OCI-M1 (cell line): ENCODE measurements around the gene DENND4A.
"Not testable (repeated sequence)": the region's sequence is repeated elsewhere in the genome, so short reads cannot be mapped to it uniquely, and the experiment has no call there.

Experiments used
- DNase-seq: peaks from one replicate; lab custom pipeline; 2025; lab: John Stamatoyannopoulos, UW

DENND4A gene

DNA sequence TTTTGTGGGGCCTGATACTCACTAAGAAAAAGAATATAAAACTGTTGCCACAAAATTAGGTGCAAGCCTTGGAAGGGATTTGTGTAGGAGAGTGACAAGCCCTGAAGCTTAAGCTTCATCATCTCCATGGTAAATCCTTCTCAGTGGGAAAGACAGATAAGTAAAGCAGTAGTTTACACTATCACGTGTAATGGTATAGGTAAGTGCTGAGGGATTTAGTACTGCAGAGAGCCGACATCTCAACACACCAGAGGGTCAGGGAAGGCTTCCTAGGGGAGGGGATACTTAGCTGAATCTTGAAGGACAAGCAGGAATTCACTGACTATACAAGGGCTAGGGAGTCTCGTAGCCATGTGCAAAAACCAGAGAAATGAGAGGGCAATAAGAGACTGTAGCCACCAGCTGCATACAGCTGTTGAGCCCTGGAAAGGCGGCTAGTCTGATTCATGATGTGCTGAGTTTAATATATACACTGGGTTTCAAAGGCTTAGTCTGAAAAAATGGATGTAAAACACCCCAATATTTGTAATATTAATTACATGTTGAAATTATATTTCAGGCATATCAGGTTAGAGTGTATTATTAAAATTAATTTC, 159.2 kb downstream of the DENND4A start:
- DNase-seq = no peak

DNA sequence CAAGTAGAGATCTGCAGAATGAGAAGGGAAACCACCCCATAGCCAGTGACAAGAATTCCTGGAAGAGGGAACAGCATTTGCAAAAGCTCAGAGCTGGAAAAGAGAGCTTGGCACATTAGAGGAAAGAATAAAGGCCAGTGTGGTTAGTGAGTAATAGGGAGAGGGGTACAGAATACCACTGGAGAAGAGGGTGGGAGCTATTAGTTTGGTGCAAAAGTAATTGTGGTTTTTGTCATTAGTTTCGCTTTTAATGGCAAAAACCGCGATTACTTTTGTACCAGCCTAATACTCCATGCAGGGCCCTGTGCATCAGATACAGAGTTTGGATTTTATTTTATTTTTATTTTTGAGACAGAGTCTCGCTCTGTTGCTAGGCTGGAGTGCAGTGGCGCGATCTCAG, 160.6 kb downstream of the DENND4A start:
- no peak for DNase-seq

GRCh38 chr15:65630760-65631159, 161.3 kb downstream of the DENND4A start:
- DNase-seq = no peak

DNA sequence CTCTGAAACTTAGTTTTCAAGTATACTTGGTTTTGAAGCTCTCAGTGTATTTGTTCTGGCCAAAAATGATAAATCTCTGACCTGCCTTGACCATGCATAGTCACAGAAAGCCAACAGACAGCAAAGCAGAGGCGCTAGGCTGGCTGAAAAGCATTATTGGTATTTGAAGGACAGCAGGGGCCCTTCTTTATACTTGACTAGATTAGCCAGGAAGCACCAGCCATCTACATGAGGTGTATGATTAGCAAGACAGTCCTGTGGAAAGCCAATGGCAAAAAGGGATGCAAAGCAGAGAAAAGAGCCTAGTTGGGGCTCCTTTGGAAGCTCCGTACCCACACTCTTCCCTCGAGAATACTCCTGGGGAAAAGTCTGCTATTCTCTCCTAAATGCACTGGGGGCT, 162.5 kb downstream of the DENND4A start:
- no peak for DNase-seq

- no peak for DNase-seq
These were observed 165.2 kb downstream of the DENND4A start for GRCh38 chr15:65626856-65627255.

- no peak for DNase-seq
These were observed 169.0 kb downstream of the DENND4A start for GRCh38 chr15:65623103-65623502.

DNA sequence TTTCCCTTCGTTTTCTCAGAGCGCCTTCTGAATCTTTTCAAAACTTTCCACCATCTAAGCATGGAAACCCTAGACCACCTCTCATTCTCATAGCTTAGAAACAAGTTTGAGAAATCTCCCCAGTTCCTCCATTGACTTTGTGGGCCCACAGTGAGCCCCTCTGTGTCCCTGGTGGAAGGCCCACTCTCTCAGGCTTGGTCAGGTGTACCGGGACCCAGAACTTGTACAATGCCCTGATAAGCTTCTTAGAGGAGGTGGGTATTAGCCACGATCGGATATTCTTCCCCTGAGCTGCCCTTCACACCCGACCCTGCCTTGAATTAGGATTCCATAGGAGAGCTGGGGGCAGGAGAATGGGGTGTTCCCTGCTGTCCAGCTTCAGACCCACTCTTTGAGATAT, 170.5 kb downstream of the DENND4A start, which contains the start of gene SLC24A1:
Gene SLC24A1 (plus strand): TSS at position 301 of the 400 bp plus-strand sequence. CDS start 2,143 bp downstream, outside the sequence.
- DNase-seq = no peak

- no peak for DNase-seq
These were observed 171.3 kb downstream of the DENND4A start for GRCh38 chr15:65620833-65621232.

DNA sequence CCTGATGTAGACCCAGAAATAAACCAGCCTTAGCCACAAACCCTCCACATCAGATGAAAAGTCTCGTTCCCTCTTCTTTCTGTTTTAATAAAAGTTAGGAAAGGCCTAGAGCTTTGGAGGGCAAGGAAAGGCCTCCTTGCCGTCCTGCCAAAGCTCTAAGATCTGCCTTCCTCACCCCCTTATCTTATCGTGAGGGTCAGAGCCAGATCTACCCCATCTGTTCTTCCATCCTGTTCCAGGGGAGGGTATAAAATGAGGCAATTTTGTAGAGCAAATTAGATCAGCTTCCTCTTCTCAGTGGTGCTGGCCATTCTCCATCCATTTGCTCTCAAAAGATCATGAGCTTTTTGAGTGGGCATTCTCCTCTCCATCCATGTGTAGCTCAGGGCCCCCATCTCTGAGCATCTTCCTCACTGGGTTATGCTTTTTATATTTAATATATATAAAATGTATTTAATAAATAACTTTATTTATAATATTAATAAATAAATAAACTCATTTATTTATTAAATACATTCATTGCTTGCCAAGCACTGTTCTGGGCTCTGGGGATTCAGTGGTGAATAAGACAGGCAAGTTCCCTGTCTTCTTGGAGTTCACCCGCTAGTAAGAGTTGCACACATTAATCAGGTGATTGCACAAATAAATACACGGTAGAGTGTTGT, 172.3 kb downstream of the DENND4A start:
- DNase-seq = peak; percentile 77

GRCh38 chr15:65618560-65619109, 173.5 kb downstream of the DENND4A start:
- no peak for DNase-seq

DNA sequence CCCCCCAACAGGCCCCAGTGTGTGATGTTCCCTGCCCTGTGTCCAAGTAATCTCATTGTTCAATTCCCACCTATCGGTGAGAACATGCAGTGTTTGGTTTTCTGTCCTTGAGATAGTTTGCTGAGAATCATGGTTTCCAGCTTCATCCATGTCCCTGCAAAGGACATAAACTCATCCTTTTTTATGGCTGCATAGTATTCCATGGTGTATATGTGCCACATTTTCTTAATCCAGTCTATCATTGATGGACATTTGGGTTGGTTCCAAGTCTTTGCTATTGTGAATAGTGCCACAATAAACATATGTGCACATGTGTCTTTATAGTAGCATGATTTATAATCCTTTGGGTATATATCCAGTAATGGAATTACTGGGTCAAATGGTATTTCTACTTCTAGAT, 176.2 kb downstream of the DENND4A start:
- not testable (repeated sequence) for DNase-seq

DNA sequence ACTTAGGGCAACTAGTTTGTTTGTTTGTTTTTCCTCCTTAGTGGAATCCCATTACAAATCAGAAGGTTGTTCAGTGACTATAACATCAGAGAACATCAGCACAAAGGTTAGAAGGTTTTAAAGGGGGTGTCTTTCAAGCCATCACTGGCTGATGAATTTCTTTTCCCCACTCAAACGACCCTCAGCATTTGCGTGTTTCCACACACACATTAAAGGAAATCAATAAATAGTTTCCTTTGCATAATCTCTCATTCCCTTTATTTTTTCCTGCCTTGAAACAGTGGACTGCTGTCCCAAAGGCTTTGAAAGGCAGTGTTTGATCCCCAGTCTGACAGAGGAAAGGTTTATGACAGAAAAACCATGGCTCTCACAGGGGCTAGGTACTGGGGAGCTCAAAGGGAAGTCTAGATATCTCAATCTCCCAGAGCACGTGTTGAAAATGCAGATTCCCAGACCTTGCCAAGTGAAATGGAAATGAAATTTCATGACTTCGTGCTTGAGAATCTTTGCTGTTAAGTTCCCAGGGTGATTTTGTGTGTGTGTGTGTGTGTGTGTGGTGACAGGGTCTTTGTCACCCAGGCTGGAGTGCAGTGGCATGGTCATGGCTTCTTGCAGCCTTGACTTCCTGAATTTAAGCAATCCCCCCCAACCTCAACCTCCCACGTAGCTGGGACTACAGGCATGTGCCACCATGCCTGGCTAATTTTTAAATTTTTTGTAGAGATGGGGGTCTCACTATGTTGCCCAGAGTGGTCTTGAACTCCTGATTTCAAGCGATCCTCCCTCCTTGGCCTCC, 178.9 kb downstream of the DENND4A start:
- DNase-seq = no peak

DNA sequence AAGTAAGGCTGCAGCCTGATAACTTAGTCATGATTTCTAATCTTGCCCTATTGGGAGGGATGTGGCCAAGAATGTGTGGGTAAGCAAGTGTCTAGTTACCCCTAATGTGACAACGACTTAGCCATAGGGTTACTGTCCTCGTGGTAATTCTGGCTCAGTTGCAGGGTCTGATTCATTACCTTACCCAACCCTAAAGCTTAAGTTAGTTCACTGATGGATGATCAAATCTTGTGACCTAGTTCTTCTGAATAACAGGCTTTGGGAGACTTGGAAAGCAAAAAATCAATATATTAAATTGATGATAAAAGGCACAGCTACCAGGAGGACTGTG, 179.5 kb downstream of the DENND4A start:
- no peak for DNase-seq

DNA sequence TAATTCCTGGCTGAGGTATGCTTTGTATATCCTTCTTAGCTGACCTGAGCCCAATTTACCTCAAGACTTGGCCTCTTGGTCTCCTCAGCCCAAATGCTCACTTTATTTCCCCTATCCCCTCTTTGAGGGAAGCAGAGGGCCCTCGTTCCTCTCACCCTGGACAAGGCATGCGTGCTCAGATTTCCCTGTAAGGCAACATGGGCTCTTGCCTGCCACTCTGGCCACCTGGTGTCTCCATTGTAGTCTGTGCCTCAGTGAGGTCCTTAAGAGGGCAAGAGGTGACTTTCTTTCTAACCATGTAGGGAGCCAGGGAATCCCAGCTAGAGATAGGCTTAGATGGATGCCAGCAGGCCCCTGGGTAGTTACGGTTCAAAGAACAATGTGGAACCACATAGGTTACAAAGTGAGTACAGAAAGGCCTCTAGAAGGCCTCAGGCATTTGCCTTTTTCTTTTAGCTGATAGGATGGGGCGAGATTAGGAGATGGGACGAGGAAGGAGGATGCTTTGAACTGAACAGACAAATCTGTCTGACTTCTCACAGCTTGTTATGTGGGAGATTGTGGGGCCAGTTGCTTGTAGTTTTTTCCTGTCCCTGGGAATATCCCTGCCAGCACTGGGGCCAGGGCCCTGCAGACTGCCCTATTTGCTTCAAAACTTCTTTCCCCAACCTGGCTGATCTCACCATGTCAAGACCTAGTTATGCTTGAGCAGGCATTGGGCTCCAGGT, 180.0 kb downstream of the DENND4A start:
- peak; percentile 23 for DNase-seq

GRCh38 chr15:65610871-65611718, 181.0 kb downstream of the DENND4A start, which contains the start of gene INTS14:
Gene INTS14, minus strand, starts transcription at chr15:65611131. Its CDS starts 3,751 bp downstream, at chr15:65607380.
- peak; percentile 98 for DNase-seq
